ENCODE measurements around the gene TSPAN4.

Gene TSPAN4

DNA sequence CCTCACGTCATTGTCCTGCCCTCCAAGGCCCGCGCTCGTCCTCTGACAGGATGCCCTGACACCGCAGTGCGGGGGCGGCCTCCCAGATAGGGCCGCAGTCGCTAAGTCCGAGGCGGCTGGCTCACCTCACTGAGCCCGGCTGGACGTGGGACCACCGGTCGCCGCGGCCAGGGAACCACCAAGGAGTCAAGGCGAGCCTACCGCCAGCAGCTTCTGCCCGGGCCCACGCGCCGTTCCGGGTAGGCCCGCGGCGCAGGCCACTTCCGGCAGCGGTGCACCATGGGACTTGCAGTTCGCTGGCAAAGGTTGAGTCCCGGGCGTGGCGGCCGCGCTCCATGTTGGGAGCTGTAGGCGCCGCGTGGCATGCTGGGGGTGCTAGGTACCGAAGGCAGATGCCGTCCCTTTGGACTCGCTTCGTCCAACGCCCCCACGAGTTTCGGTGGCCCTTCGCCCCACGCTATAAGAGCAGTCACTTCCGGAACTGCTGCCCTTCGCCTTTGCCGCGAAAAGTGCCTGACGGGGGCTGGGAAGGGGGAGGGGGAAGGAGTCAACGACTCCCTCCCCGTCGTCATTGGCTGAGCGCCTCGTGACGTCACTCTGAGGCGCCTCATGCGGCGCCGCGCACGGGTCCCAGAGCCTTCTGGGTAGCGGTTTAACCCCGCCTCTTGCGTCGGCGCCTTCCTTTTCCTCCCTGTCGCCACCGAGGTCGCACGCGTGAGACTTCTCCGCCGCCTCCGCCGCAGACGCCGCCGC lies 33.2 kb upstream of the TSPAN4 start, which contains the start of gene RPLP2 (continued):
- TF ChIP-seq ZBTB21 (tag by site-specific recombination; IDR thresholded peaks at IDR 0.05), result peak; percentile 92
- no peak for TF ChIP-seq ZSCAN16 (tag by site-specific recombination; IDR thresholded peaks at IDR 0.05)
- TF ChIP-seq, protein P1, sequence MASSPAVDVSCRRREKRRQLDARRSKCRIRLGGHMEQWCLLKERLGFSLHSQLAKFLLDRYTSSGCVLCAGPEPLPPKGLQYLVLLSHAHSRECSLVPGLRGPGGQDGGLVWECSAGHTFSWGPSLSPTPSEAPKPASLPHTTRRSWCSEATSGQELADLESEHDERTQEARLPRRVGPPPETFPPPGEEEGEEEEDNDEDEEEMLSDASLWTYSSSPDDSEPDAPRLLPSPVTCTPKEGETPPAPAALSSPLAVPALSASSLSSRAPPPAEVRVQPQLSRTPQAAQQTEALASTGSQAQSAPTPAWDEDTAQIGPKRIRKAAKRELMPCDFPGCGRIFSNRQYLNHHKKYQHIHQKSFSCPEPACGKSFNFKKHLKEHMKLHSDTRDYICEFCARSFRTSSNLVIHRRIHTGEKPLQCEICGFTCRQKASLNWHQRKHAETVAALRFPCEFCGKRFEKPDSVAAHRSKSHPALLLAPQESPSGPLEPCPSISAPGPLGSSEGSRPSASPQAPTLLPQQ (tag by site-specific recombination; IDR thresholded peaks at IDR 0.05), result peak; percentile 96
- TF ChIP-seq, protein P2, sequence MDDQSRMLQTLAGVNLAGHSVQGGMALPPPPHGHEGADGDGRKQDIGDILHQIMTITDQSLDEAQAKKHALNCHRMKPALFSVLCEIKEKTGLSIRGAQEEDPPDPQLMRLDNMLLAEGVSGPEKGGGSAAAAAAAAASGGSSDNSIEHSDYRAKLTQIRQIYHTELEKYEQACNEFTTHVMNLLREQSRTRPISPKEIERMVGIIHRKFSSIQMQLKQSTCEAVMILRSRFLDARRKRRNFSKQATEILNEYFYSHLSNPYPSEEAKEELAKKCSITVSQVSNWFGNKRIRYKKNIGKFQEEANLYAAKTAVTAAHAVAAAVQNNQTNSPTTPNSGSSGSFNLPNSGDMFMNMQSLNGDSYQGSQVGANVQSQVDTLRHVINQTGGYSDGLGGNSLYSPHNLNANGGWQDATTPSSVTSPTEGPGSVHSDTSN (CRISPR knock-in tag; IDR thresholded peaks at IDR 0.05), result peak; percentile 76
- TF ChIP-seq ZNF521 (tag by site-specific recombination; IDR thresholded peaks at IDR 0.05), result no peak
- TF ChIP-seq, protein P3, sequence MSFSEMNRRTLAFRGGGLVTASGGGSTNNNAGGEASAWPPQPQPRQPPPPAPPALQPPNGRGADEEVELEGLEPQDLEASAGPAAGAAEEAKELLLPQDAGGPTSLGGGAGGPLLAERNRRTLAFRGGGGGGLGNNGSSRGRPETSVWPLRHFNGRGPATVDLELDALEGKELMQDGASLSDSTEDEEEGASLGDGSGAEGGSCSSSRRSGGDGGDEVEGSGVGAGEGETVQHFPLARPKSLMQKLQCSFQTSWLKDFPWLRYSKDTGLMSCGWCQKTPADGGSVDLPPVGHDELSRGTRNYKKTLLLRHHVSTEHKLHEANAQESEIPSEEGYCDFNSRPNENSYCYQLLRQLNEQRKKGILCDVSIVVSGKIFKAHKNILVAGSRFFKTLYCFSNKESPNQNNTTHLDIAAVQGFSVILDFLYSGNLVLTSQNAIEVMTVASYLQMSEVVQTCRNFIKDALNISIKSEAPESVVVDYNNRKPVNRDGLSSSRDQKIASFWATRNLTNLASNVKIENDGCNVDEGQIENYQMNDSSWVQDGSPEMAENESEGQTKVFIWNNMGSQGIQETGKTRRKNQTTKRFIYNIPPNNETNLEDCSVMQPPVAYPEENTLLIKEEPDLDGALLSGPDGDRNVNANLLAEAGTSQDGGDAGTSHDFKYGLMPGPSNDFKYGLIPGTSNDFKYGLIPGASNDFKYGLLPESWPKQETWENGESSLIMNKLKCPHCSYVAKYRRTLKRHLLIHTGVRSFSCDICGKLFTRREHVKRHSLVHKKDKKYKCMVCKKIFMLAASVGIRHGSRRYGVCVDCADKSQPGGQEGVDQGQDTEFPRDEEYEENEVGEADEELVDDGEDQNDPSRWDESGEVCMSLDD (tag by site-specific recombination; IDR thresholded peaks at IDR 0.05), result peak; percentile 71; the same call in 1 of the 2 replicates
- TF ChIP-seq MYNN (tag by site-specific recombination; IDR thresholded peaks at IDR 0.05; ENCODE audit: borderline replicate concordance), result no peak
- TF ChIP-seq IKZF3 (tag by site-specific recombination; IDR thresholded peaks at IDR 0.05), result no peak
- TF ChIP-seq, protein P4, sequence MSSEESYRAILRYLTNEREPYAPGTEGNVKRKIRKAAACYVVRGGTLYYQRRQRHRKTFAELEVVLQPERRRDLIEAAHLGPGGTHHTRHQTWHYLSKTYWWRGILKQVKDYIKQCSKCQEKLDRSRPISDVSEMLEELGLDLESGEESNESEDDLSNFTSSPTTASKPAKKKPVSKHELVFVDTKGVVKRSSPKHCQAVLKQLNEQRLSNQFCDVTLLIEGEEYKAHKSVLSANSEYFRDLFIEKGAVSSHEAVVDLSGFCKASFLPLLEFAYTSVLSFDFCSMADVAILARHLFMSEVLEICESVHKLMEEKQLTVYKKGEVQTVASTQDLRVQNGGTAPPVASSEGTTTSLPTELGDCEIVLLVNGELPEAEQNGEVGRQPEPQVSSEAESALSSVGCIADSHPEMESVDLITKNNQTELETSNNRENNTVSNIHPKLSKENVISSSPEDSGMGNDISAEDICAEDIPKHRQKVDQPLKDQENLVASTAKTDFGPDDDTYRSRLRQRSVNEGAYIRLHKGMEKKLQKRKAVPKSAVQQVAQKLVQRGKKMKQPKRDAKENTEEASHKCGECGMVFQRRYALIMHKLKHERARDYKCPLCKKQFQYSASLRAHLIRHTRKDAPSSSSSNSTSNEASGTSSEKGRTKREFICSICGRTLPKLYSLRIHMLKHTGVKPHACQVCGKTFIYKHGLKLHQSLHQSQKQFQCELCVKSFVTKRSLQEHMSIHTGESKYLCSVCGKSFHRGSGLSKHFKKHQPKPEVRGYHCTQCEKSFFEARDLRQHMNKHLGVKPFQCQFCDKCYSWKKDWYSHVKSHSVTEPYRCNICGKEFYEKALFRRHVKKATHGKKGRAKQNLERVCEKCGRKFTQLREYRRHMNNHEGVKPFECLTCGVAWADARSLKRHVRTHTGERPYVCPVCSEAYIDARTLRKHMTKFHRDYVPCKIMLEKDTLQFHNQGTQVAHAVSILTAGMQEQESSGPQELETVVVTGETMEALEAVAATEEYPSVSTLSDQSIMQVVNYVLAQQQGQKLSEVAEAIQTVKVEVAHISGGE (tag by site-specific recombination; conservative IDR thresholded peaks at IDR 0.05; ENCODE audit: low read depth), result peak; percentile 95
- TF ChIP-seq, protein P5, sequence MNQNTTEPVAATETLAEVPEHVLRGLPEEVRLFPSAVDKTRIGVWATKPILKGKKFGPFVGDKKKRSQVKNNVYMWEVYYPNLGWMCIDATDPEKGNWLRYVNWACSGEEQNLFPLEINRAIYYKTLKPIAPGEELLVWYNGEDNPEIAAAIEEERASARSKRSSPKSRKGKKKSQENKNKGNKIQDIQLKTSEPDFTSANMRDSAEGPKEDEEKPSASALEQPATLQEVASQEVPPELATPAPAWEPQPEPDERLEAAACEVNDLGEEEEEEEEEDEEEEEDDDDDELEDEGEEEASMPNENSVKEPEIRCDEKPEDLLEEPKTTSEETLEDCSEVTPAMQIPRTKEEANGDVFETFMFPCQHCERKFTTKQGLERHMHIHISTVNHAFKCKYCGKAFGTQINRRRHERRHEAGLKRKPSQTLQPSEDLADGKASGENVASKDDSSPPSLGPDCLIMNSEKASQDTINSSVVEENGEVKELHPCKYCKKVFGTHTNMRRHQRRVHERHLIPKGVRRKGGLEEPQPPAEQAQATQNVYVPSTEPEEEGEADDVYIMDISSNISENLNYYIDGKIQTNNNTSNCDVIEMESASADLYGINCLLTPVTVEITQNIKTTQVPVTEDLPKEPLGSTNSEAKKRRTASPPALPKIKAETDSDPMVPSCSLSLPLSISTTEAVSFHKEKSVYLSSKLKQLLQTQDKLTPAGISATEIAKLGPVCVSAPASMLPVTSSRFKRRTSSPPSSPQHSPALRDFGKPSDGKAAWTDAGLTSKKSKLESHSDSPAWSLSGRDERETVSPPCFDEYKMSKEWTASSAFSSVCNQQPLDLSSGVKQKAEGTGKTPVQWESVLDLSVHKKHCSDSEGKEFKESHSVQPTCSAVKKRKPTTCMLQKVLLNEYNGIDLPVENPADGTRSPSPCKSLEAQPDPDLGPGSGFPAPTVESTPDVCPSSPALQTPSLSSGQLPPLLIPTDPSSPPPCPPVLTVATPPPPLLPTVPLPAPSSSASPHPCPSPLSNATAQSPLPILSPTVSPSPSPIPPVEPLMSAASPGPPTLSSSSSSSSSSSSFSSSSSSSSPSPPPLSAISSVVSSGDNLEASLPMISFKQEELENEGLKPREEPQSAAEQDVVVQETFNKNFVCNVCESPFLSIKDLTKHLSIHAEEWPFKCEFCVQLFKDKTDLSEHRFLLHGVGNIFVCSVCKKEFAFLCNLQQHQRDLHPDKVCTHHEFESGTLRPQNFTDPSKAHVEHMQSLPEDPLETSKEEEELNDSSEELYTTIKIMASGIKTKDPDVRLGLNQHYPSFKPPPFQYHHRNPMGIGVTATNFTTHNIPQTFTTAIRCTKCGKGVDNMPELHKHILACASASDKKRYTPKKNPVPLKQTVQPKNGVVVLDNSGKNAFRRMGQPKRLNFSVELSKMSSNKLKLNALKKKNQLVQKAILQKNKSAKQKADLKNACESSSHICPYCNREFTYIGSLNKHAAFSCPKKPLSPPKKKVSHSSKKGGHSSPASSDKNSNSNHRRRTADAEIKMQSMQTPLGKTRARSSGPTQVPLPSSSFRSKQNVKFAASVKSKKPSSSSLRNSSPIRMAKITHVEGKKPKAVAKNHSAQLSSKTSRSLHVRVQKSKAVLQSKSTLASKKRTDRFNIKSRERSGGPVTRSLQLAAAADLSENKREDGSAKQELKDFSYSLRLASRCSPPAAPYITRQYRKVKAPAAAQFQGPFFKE (tag by site-specific recombination; IDR thresholded peaks at IDR 0.05; ENCODE audit: borderline replicate concordance), result no peak
- TF ChIP-seq, protein P6, sequence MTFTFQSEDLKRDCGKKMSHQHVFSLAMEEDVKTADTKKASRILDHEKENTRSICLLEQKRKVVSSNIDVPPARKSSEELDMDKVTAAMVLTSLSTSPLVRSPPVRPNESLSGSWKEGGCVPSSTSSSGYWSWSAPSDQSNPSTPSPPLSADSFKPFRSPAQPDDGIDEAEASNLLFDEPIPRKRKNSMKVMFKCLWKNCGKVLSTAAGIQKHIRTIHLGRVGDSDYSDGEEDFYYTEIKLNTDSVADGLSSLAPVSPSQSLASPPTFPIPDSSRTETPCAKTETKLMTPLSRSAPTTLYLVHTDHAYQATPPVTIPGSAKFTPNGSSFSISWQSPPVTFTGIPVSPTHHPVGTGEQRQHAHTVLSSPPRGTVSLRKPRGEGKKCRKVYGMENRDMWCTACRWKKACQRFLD (tag by site-specific recombination; IDR thresholded peaks at IDR 0.05), result no peak
- peak; percentile 65; the same call in 1 of the 2 replicates for TF ChIP-seq ZNF24 (tag by site-specific recombination; IDR thresholded peaks at IDR 0.05)
- peak; percentile 98 for TF ChIP-seq ZBTB20 (tag by site-specific recombination; IDR thresholded peaks at IDR 0.05)
- TF ChIP-seq ZNF16 (tag by site-specific recombination; IDR thresholded peaks at IDR 0.05; ENCODE audit: low read depth), result no peak
- TF ChIP-seq, protein P7, sequence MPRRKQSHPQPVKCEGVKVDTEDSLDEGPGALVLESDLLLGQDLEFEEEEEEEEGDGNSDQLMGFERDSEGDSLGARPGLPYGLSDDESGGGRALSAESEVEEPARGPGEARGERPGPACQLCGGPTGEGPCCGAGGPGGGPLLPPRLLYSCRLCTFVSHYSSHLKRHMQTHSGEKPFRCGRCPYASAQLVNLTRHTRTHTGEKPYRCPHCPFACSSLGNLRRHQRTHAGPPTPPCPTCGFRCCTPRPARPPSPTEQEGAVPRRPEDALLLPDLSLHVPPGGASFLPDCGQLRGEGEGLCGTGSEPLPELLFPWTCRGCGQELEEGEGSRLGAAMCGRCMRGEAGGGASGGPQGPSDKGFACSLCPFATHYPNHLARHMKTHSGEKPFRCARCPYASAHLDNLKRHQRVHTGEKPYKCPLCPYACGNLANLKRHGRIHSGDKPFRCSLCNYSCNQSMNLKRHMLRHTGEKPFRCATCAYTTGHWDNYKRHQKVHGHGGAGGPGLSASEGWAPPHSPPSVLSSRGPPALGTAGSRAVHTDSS (tag by site-specific recombination; IDR thresholded peaks at IDR 0.05), result no peak
- TF ChIP-seq ZNF530 (tag by site-specific recombination; IDR thresholded peaks at IDR 0.05; ENCODE audit: low read depth), result no peak

Measured in HEK293 (cell line).